ENCODE results near the gene MXI1.

DNA sequence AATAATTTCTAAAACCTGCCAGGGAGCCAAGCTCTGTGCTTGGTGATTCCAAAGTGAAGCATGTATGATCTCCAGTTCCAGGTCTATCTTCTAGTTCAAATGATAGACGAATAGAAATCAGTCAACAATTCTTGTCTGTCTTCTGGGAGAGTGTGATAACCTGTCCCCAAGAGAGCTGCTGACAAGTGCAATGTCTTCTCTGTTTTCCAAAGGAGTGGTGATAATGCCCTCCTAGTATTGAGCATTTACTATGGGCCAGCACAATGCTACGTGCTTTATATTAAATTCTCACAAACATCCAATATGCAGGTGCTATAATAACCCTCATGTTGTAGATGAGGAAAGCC, 10.2 kb downstream of the MXI1 start:
- TF ChIP-seq NFATC4 (CRISPR knock-in tag; IDR thresholded peaks at IDR 0.05) (no peak), CTCF (IDR thresholded peaks at IDR 0.05) (no peak), ZBTB21 (CRISPR knock-in tag; IDR thresholded peaks at IDR 0.05; ENCODE audit: borderline replicate concordance) (no peak), CREB1 (CRISPR knock-in tag; IDR thresholded peaks at IDR 0.05) (no peak), JUN (CRISPR knock-in tag; IDR thresholded peaks at IDR 0.05) (no peak), GTF2I (CRISPR knock-in tag; conservative IDR thresholded peaks at IDR 0.05) (no peak), SMAD3 (CRISPR knock-in tag; IDR thresholded peaks at IDR 0.05; ENCODE audit: borderline replicate concordance) (no peak), NFE2L1 (CRISPR knock-in tag; IDR thresholded peaks at IDR 0.05) (no peak), OVOL2 (CRISPR knock-in tag; IDR thresholded peaks at IDR 0.05; ENCODE audit: borderline replicate concordance) (no peak), FOXP1 (CRISPR knock-in tag; IDR thresholded peaks at IDR 0.05; ENCODE audit: borderline replicate concordance) (no peak)
- TF ChIP-seq, protein P1, sequence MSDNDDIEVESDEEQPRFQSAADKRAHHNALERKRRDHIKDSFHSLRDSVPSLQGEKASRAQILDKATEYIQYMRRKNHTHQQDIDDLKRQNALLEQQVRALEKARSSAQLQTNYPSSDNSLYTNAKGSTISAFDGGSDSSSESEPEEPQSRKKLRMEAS (CRISPR knock-in tag; IDR thresholded peaks at IDR 0.05) = no peak
- TF ChIP-seq, protein P2, sequence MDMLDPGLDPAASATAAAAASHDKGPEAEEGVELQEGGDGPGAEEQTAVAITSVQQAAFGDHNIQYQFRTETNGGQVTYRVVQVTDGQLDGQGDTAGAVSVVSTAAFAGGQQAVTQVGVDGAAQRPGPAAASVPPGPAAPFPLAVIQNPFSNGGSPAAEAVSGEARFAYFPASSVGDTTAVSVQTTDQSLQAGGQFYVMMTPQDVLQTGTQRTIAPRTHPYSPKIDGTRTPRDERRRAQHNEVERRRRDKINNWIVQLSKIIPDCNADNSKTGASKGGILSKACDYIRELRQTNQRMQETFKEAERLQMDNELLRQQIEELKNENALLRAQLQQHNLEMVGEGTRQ (CRISPR knock-in tag; IDR thresholded peaks at IDR 0.05) = no peak
- TF ChIP-seq, protein P3, sequence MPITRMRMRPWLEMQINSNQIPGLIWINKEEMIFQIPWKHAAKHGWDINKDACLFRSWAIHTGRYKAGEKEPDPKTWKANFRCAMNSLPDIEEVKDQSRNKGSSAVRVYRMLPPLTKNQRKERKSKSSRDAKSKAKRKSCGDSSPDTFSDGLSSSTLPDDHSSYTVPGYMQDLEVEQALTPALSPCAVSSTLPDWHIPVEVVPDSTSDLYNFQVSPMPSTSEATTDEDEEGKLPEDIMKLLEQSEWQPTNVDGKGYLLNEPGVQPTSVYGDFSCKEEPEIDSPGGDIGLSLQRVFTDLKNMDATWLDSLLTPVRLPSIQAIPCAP (CRISPR knock-in tag; IDR thresholded peaks at IDR 0.05) = no peak

Data from WTC11 (cell line).